ENCODE data around the gene USP34. TPM values are rescaled to one million over a fixed set of nuclear protein-coding genes. Genes with fewer than 3 reads are reported as not detected.

The USP34 gene
- total and polyA plus RNA-seq, 2 of the 8 experiments (the other 6 are each of a cell fraction or from before 2014, with no cell fraction given): 56.7 to 91.7 TPM

DNA sequence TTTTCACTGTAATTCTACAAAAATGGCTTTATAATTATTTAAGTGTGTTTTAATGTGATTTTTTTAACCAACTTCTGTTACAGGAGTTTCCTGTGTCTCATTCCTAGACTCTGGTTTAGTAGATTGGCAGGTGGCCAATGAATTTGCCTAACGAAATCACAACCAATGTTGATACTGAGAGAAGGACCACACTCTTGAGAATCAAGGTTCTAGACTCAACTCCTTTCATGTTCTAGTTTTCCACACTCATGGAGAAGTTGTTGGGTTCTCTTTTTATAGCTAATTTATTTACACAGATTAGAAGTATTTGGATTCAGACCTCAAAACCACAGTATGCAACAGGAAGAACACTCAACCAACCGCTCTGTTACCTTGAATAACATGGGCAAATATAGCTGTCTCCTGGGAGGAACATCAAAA lies 22.6 kb upstream of the USP34 start:
- Histone ChIP-seq H2AK5ac (ENCODE audit: low read depth, low read length) (no peak overlapping the region), H3K9me3 (ENCODE audit: insufficient read depth in 2 of 2, low read depth in 1 of 2, low read length in 1 of 2) (no peaks in the 10 kb centered on the region), H3K23me2 (ENCODE audit: low read depth, low read length) (no peaks in the 10 kb centered on the region), H2BK120ac (replicated peaks; ENCODE audit: low read depth, low read length) (no peak overlapping the region), H3K36me3 (ENCODE audit: control insufficient read depth in 2 of 4, insufficient read depth in 4 of 4, low read length in 3 of 4) (peaks cover 47 to 100% (median 83%) of the 10 kb centered on the region in 4 experiments), H2BK15ac (ENCODE audit: low read length) (no peak overlapping the region), H2BK20ac (ENCODE audit: low read length) (no peak overlapping the region), H2BK12ac (ENCODE audit: low read depth, low read length) (no peak overlapping the region), H3K27ac (ENCODE audit: low read depth, low read length) (no peak overlapping the region), H3K4me2 (ENCODE audit: insufficient read depth in 1 of 2, low read depth in 2 of 2, low read length in 2 of 2) (no peak overlapping the region), H3K79me1 (ENCODE audit: low read depth, low read length) (no peaks in the 10 kb centered on the region), H4K20me1 (replicated peaks in 1 of 2; ENCODE audit: control insufficient read depth in 1 of 2, insufficient read depth in 2 of 2, low read length in 2 of 2) (peaks cover 2 to 5% of the 10 kb centered on the region in 2 experiments), H4K8ac (ENCODE audit: extremely low read depth, insufficient read depth, low read length) (no peak overlapping the region), H4K5ac (ENCODE audit: insufficient read length, low read depth, low read length) (no peak overlapping the region), H2AFZ (ENCODE audit: low read length) (no peak overlapping the region), H4K91ac (replicated peaks; ENCODE audit: insufficient read length, low read length) (no peak overlapping the region), H3K4me3 (ENCODE audit: extremely low read depth in 1 of 4, insufficient read depth in 2 of 4, low read depth in 3 of 4, low read length in 4 of 4) (no peak overlapping the region), H3K18ac (ENCODE audit: extremely low read depth, low read length) (no peak overlapping the region), H3K9ac (replicated peaks in 1 of 4; ENCODE audit: extremely low read depth in 1 of 4, low read depth in 3 of 4, low read length in 3 of 4) (no peak overlapping the region), H3K79me2 (ENCODE audit: control insufficient read depth in 1 of 2, insufficient read depth in 2 of 2, low read length in 2 of 2) (peaks cover 0 to 34% of the 10 kb centered on the region in 2 experiments; a peak in 2 of 4 replicates), H3K4me1 (replicated peaks in 1 of 4; ENCODE audit: control insufficient read depth in 3 of 4, insufficient read depth in 4 of 4, low read length in 3 of 4) (no peaks in the 10 kb centered on the region), H3K27me3 (replicated peaks in 1 of 4; ENCODE audit: control insufficient read depth in 3 of 4, extremely low read depth in 1 of 4, insufficient read depth in 3 of 4, low read length in 3 of 4) (no peaks in the 10 kb centered on the region), H3K4ac (replicated peaks; ENCODE audit: insufficient read length, low read depth, low read length) (no peak overlapping the region), H2BK5ac (ENCODE audit: low read depth, low read length) (no peak overlapping the region), H3K56ac (replicated peaks; ENCODE audit: insufficient read length, low read depth, low read length) (no peak overlapping the region), H3K14ac (ENCODE audit: insufficient read length) (no peak overlapping the region), H3K23ac (ENCODE audit: insufficient read length) (no peak overlapping the region)
- CTCF ChIA-PET (ENCODE audit: partially characterized antibody): no interaction called here
- DNase-seq (ENCODE audit: low read depth in 1 of 2, low spot score in 2 of 2): no peak
- WGBS, 2 experiments (ENCODE audit: extremely low coverage in 1 of 2, insufficient coverage in 1 of 2, insufficient read length in 1 of 2, insufficient replicate concordance in 2 of 2, low coverage in 1 of 2, low lambda C conversion rate in 2 of 2, missing lambda C conversion rate in 1 of 2): 91% methylated on average over 2 of the region's 2 CpGs; no CpG with 5 or more reads in 1 of the 2 experiments
- POLR2A ChIA-PET (ENCODE audit: partially characterized antibody): interaction anchor here (0.5 to 1.4 kb wide), 2 partner anchors 16 to 377 kb away, joined by 3 to 7 read pairs; no protein-coding TSS in a partner anchor
- TF ChIP-seq FOSL1 (IDR thresholded peaks at IDR 0.05; ENCODE audit: insufficient read depth, low read depth, low read length): no peak
- TF ChIP-seq BCL11A (IDR thresholded peaks at IDR 0.05; ENCODE audit: low read depth in 2 of 2, low read length in 2 of 2): no peak
- no peak for TF ChIP-seq NRF1 (IDR thresholded peaks at IDR 0.05; ENCODE audit: low read depth, low read length)
- TF ChIP-seq POLR2A (IDR thresholded peaks at IDR 0.05; ENCODE audit: control extremely low read depth in 1 of 2, low read depth in 2 of 2, low read length in 2 of 2): no peak
- no peak for TF ChIP-seq CBX8 (IDR thresholded peaks at IDR 0.05; ENCODE audit: borderline replicate concordance, low read depth, low read length)
- TF ChIP-seq CTBP2 (IDR thresholded peaks at IDR 0.05; ENCODE audit: borderline replicate concordance, insufficient read depth, insufficient read length, low read length): no peak
- TF ChIP-seq, protein P1, sequence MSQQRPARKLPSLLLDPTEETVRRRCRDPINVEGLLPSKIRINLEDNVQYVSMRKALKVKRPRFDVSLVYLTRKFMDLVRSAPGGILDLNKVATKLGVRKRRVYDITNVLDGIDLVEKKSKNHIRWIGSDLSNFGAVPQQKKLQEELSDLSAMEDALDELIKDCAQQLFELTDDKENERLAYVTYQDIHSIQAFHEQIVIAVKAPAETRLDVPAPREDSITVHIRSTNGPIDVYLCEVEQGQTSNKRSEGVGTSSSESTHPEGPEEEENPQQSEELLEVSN (IDR thresholded peaks at IDR 0.05): no peak
- no peak for TF ChIP-seq SP2 (IDR thresholded peaks at IDR 0.05; ENCODE audit: low read length)
- TF ChIP-seq TCF12 (IDR thresholded peaks at IDR 0.05; ENCODE audit: low read depth, low read length): no peak
- no peak for TF ChIP-seq SP4 (IDR thresholded peaks at IDR 0.05; ENCODE audit: low read length)
- no peak for FAIRE-seq

Measured in H1 (cell line).